Fibroblast of the aortic adventitia (primary cell): ENCODE data around the gene TRIM4. TPM values are rescaled to one million over a fixed set of nuclear protein-coding genes. Genes with fewer than 3 reads are reported as not detected.
"Not testable (repeated sequence)": the region's sequence is repeated elsewhere in the genome, so short reads cannot be mapped to it uniquely, and the experiment has no call there.

Source experiments
- DNase-seq: peaks from one replicate; pipeline ENCODE4 v3.0.0-alpha.2; 2010; ENCODE audit warnings: low read depth
- H3K4me3 ChIP-seq: 2 replicates; pipeline ENCODE4 v1.5.1; 2011; ENCODE audit warnings: low read depth, mild to moderate bottlenecking, control low read depth, low read length, moderate library complexity
- total RNA-seq: library from RNA; depleted of rRNA; stranded (reverse); fragments of >200 nt; gene quantifications from 2 replicates; pipeline ENCODE4 v1.2.3, GENCODE V29; 2012; ENCODE audit warnings: low replicate concordance
- TF ChIP-seq, protein P1 (sequence below): IDR thresholded peaks from 2 replicates; pipeline ENCODE4 v1.5.1; 2011; ENCODE audit warnings: mild to moderate bottlenecking, low read length, control low read depth, inconsistent platforms; ENCODE audit not compliant: insufficient read depth

The TRIM4 gene
- total RNA-seq, 1 donor = 26.3 TPM

DNA sequence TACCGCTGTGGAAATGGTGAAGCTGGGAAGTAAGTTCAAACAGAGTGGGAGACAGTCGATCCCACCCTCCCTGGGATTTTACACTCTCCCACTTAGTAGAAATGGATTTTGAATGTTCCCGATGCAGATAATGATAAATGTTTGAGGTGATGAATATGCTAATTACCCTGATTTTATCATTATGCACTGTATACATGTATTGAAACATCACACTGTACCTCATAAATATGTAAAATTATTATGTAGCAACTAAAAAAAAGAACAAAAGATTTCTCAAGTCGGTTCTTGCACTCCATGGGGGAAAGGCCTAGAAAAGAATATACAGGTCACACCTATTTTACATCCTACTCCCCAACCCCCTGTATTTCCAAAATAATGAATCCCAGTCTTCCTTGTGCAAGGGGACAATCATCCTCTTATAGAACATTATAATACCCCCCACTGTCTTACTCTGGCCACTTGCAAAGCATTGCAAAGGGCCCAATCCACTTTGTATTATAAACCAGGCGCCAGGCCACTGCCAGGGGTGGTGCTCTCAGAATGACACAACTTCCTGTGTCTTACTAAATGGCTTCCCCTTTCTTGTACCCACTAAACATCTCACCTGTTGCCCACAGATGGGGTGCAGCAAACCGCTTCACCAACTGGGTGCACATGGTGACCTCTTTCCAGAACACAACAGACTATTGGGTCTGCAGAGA is 21.9 kb downstream of the TRIM4 start:
- no peak for DNase-seq
- H3K4me3 ChIP-seq = no peak overlapping the region
- TF ChIP-seq, protein P1, sequence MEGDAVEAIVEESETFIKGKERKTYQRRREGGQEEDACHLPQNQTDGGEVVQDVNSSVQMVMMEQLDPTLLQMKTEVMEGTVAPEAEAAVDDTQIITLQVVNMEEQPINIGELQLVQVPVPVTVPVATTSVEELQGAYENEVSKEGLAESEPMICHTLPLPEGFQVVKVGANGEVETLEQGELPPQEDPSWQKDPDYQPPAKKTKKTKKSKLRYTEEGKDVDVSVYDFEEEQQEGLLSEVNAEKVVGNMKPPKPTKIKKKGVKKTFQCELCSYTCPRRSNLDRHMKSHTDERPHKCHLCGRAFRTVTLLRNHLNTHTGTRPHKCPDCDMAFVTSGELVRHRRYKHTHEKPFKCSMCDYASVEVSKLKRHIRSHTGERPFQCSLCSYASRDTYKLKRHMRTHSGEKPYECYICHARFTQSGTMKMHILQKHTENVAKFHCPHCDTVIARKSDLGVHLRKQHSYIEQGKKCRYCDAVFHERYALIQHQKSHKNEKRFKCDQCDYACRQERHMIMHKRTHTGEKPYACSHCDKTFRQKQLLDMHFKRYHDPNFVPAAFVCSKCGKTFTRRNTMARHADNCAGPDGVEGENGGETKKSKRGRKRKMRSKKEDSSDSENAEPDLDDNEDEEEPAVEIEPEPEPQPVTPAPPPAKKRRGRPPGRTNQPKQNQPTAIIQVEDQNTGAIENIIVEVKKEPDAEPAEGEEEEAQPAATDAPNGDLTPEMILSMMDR = no peak

DNA sequence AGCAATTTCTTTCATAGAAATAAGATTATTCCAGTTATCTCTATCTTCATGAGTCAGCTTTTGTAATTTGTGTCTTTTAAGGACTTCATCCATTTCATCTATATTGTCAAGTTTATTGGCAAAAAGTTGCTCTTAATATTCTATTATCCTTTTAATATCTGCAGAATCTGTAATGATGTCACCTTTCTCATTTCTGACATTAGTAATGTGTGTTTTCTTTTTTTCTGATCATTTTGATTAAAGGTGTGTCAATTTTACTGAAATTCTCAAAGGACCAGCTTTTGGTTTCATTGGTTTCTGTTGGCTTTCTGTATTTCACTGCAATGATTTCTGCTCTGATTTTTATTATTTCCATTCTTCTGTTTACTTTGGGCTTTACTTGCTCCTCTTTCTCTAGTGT is 24.6 kb downstream of the TRIM4 start:
- TF ChIP-seq, protein P1 = no peak
- no peak overlapping the region for H3K4me3 ChIP-seq
- DNase-seq = no peak

DNA sequence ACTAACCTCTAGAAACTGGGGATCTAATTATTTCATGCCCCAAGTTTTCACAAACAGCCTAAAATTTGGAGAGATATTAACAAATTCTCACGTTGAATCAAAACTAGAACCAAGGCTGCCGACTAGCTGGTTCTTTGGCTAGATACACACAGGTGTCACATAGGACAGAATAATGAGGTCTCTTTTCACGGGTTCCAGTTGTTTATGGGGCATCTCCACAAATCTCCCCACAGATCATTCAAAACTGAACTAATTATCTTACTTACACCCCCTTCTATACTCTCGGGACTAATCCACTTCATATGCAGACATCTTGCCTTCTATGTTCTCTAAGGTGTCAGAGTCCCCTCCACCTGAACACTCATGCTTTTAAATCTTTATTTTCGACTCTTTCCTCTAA is 26.1 kb downstream of the TRIM4 start:
- H3K4me3 ChIP-seq = no peak overlapping the region
- TF ChIP-seq, protein P1 = no peak
- DNase-seq = no peak

DNA sequence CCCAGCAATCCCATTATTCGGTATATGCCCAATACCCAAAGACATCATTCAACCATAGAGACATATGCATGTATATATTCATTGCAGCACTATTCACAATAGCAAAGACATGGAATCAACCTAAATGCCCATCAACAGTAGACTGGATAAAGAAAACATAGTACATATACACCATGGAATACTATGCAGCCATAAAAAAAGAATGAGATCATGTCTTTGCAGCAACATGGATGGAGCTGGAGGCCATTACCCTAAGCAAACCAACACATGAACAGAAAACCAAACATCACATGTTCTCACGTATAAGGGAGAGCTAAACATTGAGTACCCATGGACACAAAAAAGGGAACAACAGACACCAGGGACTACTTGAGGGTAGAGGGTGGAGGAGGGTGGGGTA is 29.0 kb downstream of the TRIM4 start:
- not testable (repeated sequence) for DNase-seq, H3K4me3 ChIP-seq

DNA sequence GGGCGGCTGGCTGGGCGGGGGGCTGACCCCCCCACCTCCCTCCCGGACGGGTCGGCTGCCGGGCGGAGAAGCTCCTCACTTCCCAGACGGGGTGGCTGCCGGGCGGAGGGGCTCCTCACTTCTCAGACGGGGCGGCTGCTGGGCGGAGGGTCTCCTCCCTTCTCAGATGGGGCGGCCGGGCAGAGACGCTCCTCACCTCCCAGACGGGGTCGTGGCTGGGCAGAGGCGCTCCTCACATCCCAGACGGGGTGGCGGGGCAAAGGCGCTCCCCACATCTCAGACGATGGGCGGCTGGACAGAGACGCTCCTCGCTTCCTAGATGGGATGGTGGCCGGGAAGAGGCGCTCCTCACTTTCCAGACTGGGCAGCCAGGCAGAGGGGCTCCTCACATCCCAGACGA is 31.0 kb downstream of the TRIM4 start:
- not testable (repeated sequence) for DNase-seq

DNA sequence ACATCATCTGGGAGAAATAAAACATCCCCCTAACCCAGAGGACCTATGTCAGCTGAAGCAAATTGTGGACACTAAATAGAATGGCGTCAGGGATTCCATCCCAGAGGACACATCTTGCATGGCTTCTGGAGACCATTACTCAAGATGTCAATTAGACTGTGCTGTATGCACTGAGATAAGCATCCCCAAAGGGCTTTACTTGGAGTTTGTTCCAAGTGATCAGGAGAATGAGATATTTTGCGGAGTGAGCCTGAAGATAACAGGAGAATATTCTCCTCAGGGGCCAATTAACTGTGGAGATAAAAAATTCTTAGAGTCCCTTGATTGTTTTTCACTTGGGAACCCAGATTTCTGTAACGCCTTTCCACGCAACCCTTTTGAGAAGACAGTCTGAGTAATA is 38.0 kb downstream of the TRIM4 start:
- no peak for DNase-seq
- H3K4me3 ChIP-seq = no peak overlapping the region

More for the DNA sequence above, 31.0 kb downstream of the TRIM4 start:
- not testable (repeated sequence) for H3K4me3 ChIP-seq

DNA sequence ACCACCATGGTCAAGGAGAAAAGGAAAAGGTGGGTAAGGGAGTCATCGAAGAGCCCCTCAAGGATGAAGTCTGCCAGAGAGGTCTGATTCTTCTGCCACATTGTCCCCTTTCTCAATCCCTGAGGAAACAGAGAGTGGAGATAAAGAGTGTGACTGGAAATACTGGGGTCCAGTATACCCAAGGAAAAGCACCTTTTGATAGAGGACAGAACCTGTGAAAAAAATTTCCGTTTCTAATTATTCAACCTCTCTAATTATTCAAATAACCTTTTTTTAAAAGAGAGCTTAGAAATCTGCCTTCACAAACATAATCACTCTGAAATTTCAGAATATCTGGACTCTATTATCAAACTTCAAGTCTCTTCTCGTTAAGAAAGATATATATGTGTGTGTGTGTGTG is 42.4 kb downstream of the TRIM4 start, which contains the start of gene OR2AE1:
Gene OR2AE1, minus strand, starts transcription at position 101 of the 400 bp plus-strand sequence. Its CDS starts 0 bp downstream, at position 101.
- no peak for DNase-seq
- H3K4me3 ChIP-seq = no peak within 1 kb of the TSS
- TF ChIP-seq, protein P1 = no peak

More for the DNA sequence above, 38.0 kb downstream of the TRIM4 start:
- TF ChIP-seq, protein P1 = no peak

DNA sequence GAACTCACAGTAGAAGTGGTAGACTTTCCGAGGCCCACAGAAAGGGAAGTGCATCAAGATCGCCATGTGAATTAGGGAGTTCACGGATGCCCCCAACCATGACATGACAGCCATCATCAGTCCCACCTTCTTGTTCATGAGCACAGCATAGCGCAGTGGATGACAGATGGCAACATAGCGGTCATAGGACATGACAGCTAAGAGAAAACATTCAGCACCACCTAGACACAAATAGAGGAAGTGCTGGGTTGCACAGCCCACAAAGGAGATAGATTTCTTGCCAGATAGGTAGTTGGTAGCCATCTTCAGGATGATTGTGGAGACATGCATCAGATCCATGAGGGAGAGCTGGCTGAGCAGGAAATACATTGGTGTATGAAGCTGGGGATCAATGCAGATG is 42.8 kb downstream of the TRIM4 start:
- no peak overlapping the region for H3K4me3 ChIP-seq
- TF ChIP-seq, protein P1 = no peak
- no peak for DNase-seq
